AG10803 (cell line): ENCODE data around the gene POLE2.

Experiments
- DNase-seq: peaks from one replicate; pipeline ENCODE4 v3.0.0; 2010; ENCODE audit warnings: low read depth
- H3K4me3 ChIP-seq: 2 replicates; pipeline ENCODE4 v1.5.1; 2011; ENCODE audit warnings: mild to moderate bottlenecking, low read length, control low read depth
- CTCF ChIP-seq: conservative IDR thresholded peaks from 2 replicates; pipeline ENCODE4 v1.5.1; 2011; ENCODE audit warnings: mild to moderate bottlenecking, low read length, control low read depth, inconsistent platforms

The POLE2 gene

GRCh38 chr14:49612671-49613070, 75.3 kb downstream of the POLE2 start:
- no peak for TF ChIP-seq CTCF
- H3K4me3 ChIP-seq, result no peak overlapping the region
- no peak for DNase-seq

DNA sequence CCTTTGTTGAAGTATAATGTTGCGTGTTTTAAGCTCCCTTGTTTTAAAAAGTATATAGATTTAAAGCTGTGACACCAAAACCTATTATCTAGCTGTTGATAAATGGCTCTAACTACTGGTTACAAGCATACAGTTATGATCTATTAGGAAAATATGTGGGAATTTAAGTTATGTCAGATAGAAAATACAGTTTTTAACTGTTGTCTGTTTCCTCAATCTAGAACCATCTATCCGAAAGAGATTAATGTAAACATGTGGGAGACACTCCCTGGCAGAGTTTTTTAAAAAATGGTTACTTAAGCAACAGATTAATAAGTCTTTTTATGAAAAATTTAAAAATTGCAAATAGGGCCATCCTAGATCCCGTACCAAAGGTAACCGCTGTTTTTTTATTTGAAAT, 75.8 kb downstream of the POLE2 start:
- DNase-seq, result no peak

DNA sequence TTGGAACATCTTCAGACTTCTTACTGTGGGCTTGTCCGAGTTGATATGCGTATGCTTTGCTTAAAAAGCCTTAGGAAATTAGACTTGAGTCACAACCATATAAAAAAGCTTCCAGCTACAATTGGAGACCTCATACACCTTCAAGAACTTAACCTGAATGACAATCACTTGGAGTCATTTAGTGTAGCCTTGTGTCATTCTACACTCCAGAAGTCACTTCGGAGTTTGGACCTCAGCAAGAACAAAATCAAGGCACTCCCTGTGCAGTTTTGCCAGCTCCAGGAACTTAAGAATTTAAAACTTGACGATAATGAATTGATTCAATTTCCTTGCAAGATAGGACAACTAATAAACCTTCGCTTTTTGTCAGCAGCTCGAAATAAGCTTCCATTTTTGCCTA, 80.4 kb downstream of the POLE2 start:
- TF ChIP-seq CTCF, result no peak
- no peak overlapping the region for H3K4me3 ChIP-seq
- no peak for DNase-seq

More for the DNA sequence above, 75.8 kb downstream of the POLE2 start:
- H3K4me3 ChIP-seq, result no peak overlapping the region
- no peak for TF ChIP-seq CTCF

DNA sequence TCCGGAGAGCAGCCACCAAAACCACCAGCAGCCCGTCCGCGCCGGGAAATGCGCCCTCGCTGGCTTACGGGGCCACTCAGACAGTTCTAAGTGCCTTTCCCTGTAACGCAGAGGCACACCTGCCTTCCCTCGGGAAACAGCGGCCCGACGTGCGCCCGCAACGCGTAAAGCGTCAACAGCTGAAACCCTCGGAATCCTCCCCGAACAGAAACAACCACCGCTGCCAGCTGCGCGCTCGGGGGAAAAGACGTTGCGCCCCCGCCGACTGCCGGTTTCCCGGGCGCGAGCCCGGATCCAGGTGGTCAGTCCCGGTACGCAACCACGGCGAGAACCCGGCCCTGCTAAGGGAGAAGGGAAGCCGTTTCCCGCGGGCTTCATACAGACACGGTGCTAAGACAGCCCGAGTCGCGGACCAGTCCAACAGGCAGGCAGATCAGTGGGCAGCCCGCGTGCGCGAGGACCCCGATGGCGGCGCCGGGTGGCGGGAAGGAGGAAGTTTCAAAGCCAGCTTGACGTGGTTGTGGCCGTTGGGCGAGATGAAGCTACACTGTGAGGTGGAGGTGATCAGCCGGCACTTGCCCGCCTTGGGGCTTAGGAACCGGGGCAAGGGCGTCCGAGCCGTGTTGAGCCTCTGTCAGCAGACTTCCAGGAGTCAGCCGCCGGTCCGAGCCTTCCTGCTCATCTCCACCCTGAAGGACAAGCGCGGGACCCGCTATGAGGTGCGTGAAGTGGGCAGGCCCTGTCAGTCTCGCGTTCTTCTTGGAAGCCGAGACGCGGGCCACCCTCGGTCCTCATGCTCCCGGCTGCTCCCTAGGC, 89.3 kb downstream of the POLE2 start, which contains the start of gene LRR1:
Gene LRR1, plus strand, starts transcription at position 456 of the 816 bp plus-strand sequence. Its CDS starts 81 bp downstream, at position 537.
- TF ChIP-seq CTCF, result no peak
- DNase-seq, result peak; percentile 72
- H3K4me3 ChIP-seq, result peak within 1 kb of the TSS; percentile 96

- H3K4me3 ChIP-seq, result peak overlapping the region; percentile 96
- no peak for TF ChIP-seq CTCF
- DNase-seq, result no peak
Measured at GRCh38 chr14:49598189-49598484, 89.9 kb downstream of the POLE2 start.

- no peak for DNase-seq
- H3K4me3 ChIP-seq, result no peak overlapping the region
- TF ChIP-seq CTCF, result no peak
Measured at GRCh38 chr14:49594347-49595091, 93.5 kb downstream of the POLE2 start.
